H1 (cell line): ENCODE measurements around the gene SLC25A51. TPM values are rescaled to one million over a fixed set of nuclear protein-coding genes. Genes with fewer than 3 reads are reported as not detected.

Source experiments
- CTCF ChIA-PET: fragments of 300-600 bp; sonication (Branson Sonifier 250); formaldehyde crosslinking; loops from one replicate; lab custom pipeline; 2021; ENCODE audit not compliant: partially characterized antibody; lab: Charles Lee
- POLR2A ChIA-PET: fragments of 300-600 bp; sonication (Branson Sonifier 250); formaldehyde crosslinking; loops from one replicate; lab custom pipeline; 2021; ENCODE audit warnings: inconsistent platforms; ENCODE audit not compliant: partially characterized antibody; lab: Charles Lee
- DNase-seq, 2 experiments: peaks; one replicate each; pipeline versions ENCODE4 v3.0.0 to v3.0.0-alpha.2; 2010 to 2022; ENCODE audit warnings: low spot score in 2 of 2, low read depth in 1 of 2, mixed read lengths in 1 of 2
- FAIRE-seq: peaks from 2 replicates; lab custom pipeline; 2011; peaks lifted over from hg19 to GRCh38; lab: Jason Lieb, UNC
- H2AFZ ChIP-seq: 2 replicates; pipeline ENCODE4 v1.8.1; 2012; ENCODE audit warnings: low read length, inconsistent platforms
- H2AK5ac ChIP-seq: 2 replicates; pipeline ENCODE4 v1.6.1; 2013; ENCODE audit warnings: low read depth, low read length
- H2BK120ac ChIP-seq: replicated peaks from 2 replicates; pipeline ENCODE3; 2013; ENCODE audit warnings: low read depth, low read length, inconsistent platforms
- H2BK12ac ChIP-seq: 2 replicates; pipeline ENCODE4 v1.6.1; 2013; ENCODE audit warnings: low read depth, low read length
- H2BK15ac ChIP-seq: 2 replicates; pipeline ENCODE4 v1.6.1; 2013; ENCODE audit warnings: low read length
- H2BK20ac ChIP-seq: 2 replicates; pipeline ENCODE4 v1.6.1; 2013; ENCODE audit warnings: low read length
- H2BK5ac ChIP-seq: 2 replicates; pipeline ENCODE4 v1.6.1; 2013; ENCODE audit warnings: low read depth, low read length
- H3K14ac ChIP-seq: 2 replicates; pipeline ENCODE4 v1.6.1; 2013; ENCODE audit warnings: inconsistent platforms; ENCODE audit not compliant: insufficient read length
- H3K18ac ChIP-seq: 2 replicates; pipeline ENCODE4 v1.6.1; 2013; ENCODE audit warnings: low read length; ENCODE audit errors: extremely low read depth
- H3K23ac ChIP-seq: 2 replicates; pipeline ENCODE4 v1.6.1; 2013; ENCODE audit warnings: inconsistent platforms; ENCODE audit not compliant: insufficient read length
- H3K23me2 ChIP-seq: 2 replicates; pipeline ENCODE4 v1.6.1; 2013; ENCODE audit warnings: low read depth, low read length
- H3K27ac ChIP-seq: 2 replicates; pipeline ENCODE4 v1.6.1; 2011; ENCODE audit warnings: low read depth, low read length, inconsistent platforms
- H3K27me3 ChIP-seq, 4 experiments: replicated peaks in 1 of 4; 1 replicate in 1 of 4; 2 replicates in 3 of 4; pipeline versions ENCODE4 v1.6.1 to v1.8.1; 2011 to 2013; ENCODE audit warnings: low read length in 3 of 4, mild to moderate bottlenecking in 3 of 4, inconsistent platforms in 2 of 4, mixed read lengths in 2 of 4, moderate library complexity in 1 of 4; ENCODE audit not compliant: control insufficient read depth in 3 of 4, insufficient read depth in 3 of 4; ENCODE audit errors: extremely low read depth in 1 of 4
- H3K36me3 ChIP-seq, 4 experiments: 2 replicates each; pipeline versions ENCODE4 v1.6.1 to v1.8.1; 2011 to 2013; ENCODE audit warnings: mild to moderate bottlenecking in 4 of 4, low read length in 3 of 4, moderate library complexity in 2 of 4, control low read depth in 1 of 4, inconsistent platforms in 1 of 4; ENCODE audit not compliant: insufficient read depth in 4 of 4, control insufficient read depth in 2 of 4
- H3K4ac ChIP-seq: replicated peaks from 2 replicates; pipeline ENCODE3; 2013; ENCODE audit warnings: low read length, low read depth, mixed read lengths, inconsistent platforms; ENCODE audit not compliant: insufficient read length
- H3K4me1 ChIP-seq, 4 experiments: replicated peaks in 1 of 4; 1 replicate in 1 of 4; 2 replicates in 3 of 4; pipeline versions ENCODE4 v1.6.1 to v1.8.1; 2011 to 2013; ENCODE audit warnings: low read length in 3 of 4, inconsistent platforms in 2 of 4, mixed read lengths in 1 of 4; ENCODE audit not compliant: insufficient read depth in 4 of 4, control insufficient read depth in 3 of 4
- H3K4me2 ChIP-seq, 2 experiments: 2 replicates each; pipeline versions ENCODE4 v1.6.1 to v1.8.1; 2011 to 2013; ENCODE audit warnings: low read depth in 2 of 2, low read length in 2 of 2, control low read depth in 1 of 2, inconsistent platforms in 1 of 2, mild to moderate bottlenecking in 1 of 2; ENCODE audit not compliant: insufficient read depth in 1 of 2
- H3K4me3 ChIP-seq, 4 experiments: fragments of 200-600, 300-600 bp in 1 of 4; sonication (generic), shearing (Covaris generic), sonication (Bioruptor Twin) in 1 of 4; 2 replicates each; pipeline versions ENCODE4 v1.5.1 to v1.8.1; 2011 to 2016; ENCODE audit warnings: low read length in 4 of 4, low read depth in 3 of 4, control low read depth in 2 of 4, inconsistent platforms in 2 of 4, mild to moderate bottlenecking in 2 of 4, mixed read lengths in 1 of 4, moderate library complexity in 1 of 4; ENCODE audit not compliant: insufficient read depth in 2 of 4; ENCODE audit errors: extremely low read depth in 1 of 4
- H3K56ac ChIP-seq: replicated peaks from 2 replicates; pipeline ENCODE3; 2013; ENCODE audit warnings: low read depth, mild to moderate bottlenecking, mixed read lengths, low read length, inconsistent platforms; ENCODE audit not compliant: insufficient read length
- H3K79me1 ChIP-seq: 2 replicates; pipeline ENCODE4 v1.6.1; 2013; ENCODE audit warnings: low read depth, low read length, control low read depth
- H3K79me2 ChIP-seq, 2 experiments: 2 replicates each; pipeline versions ENCODE4 v1.6.1 to v1.8.1; 2012 to 2013; ENCODE audit warnings: low read length in 2 of 2, mild to moderate bottlenecking in 2 of 2, inconsistent platforms in 1 of 2; ENCODE audit not compliant: insufficient read depth in 2 of 2, control insufficient read depth in 1 of 2
- H3K9ac ChIP-seq, 4 experiments: replicated peaks in 1 of 4; 1 replicate in 1 of 4; 2 replicates in 3 of 4; pipeline versions ENCODE4 v1.6.1 to v1.8.1; 2011 to 2013; ENCODE audit warnings: low read depth in 3 of 4, low read length in 3 of 4, control low read depth in 2 of 4, mild to moderate bottlenecking in 2 of 4, moderate library complexity in 2 of 4, inconsistent platforms in 1 of 4; ENCODE audit errors: extremely low read depth in 1 of 4
- H3K9me3 ChIP-seq, 2 experiments: 2 replicates each; pipeline versions ENCODE4 v1.6.1 to v1.8.1; 2012 to 2013; ENCODE audit warnings: mild to moderate bottlenecking in 2 of 2, moderate library complexity in 2 of 2, control low read depth in 1 of 2, inconsistent platforms in 1 of 2, low read depth in 1 of 2, low read length in 1 of 2, mixed read lengths in 1 of 2; ENCODE audit not compliant: insufficient read depth in 2 of 2
- H4K20me1 ChIP-seq, 2 experiments: replicated peaks in 1 of 2; 2 replicates each; pipeline versions ENCODE3 to v1.8.1; 2011 to 2013; ENCODE audit warnings: inconsistent platforms in 2 of 2, low read length in 2 of 2, mild to moderate bottlenecking in 1 of 2; ENCODE audit not compliant: insufficient read depth in 2 of 2, control insufficient read depth in 1 of 2
- H4K5ac ChIP-seq: 2 replicates; pipeline ENCODE4 v1.6.1; 2013; ENCODE audit warnings: low read length, low read depth, mixed read lengths, inconsistent platforms; ENCODE audit not compliant: insufficient read length
- H4K8ac ChIP-seq: 2 replicates; pipeline ENCODE4 v1.8.0; 2013; ENCODE audit warnings: mild to moderate bottlenecking, moderate library complexity, low read length, inconsistent platforms; ENCODE audit not compliant: insufficient read depth; ENCODE audit errors: extremely low read depth
- H4K91ac ChIP-seq: replicated peaks from 2 replicates; pipeline ENCODE3; 2013; ENCODE audit warnings: low read length, mixed read lengths, inconsistent platforms; ENCODE audit not compliant: insufficient read length
- RBBP5 ChIP-seq: IDR thresholded peaks from 2 replicates; pipeline ENCODE4 v1.7.1; 2012; ENCODE audit warnings: low read depth, mild to moderate bottlenecking, inconsistent platforms, low read length, moderate library complexity, borderline replicate concordance
- SIRT6 ChIP-seq: IDR thresholded peaks from one replicate; pipeline ENCODE4 v1.7.1; 2012; ENCODE audit warnings: low read length, inconsistent platforms
- SUZ12 ChIP-seq: fragments of 200-600 bp; sonication (generic); IDR thresholded peaks from 2 replicates; pipeline ENCODE4 v1.6.1; 2012; ENCODE audit warnings: mild to moderate bottlenecking, inconsistent platforms, low read length, moderate library complexity, mixed read lengths
- YY1 ChIP-seq: IDR thresholded peaks from 2 replicates; pipeline ENCODE4 v1.6.1; 2011; ENCODE audit warnings: low read depth, mild to moderate bottlenecking, low read length
- WGBS, 2 experiments: shearing (Covaris generic) in 1 of 2; methylation state at CpG; one replicate each; pipeline versions ENCODE4 v1.1.6 to v1.1.7; 2013 to 2015; ENCODE audit warnings: low lambda C conversion rate in 2 of 2, mixed read lengths in 2 of 2, inconsistent platforms in 1 of 2, low coverage in 1 of 2, missing lambda C conversion rate in 1 of 2; ENCODE audit not compliant: insufficient replicate concordance in 2 of 2, insufficient coverage in 1 of 2, insufficient read length in 1 of 2; ENCODE audit errors: extremely low coverage in 1 of 2, missing lambda C conversion rate in 1 of 2; 5-methylcytosine and 5-hydroxymethylcytosine counted together
- polyA plus RNA-seq, 7 experiments: library from polyadenylated mRNA; depleted of rRNA in 3 of 7; stranded (reverse) in 5 of 7; unstranded in 2 of 7; fragments of >200 nt in 5 of 7; fragments of 200-250 nt in 2 of 7; gene quantifications; 1 replicate in 5 of 7; 2 replicates in 1 of 7; 4 replicates in 1 of 7; pipeline versions ENCODE4 v1.2.1 to v1.2.3, GENCODE V29; 2011 to 2013; ENCODE audit warnings: missing spikeins in 2 of 7, mixed read lengths in 2 of 7
- total RNA-seq: library from RNA; stranded (reverse); fragmentation: NEBNext Ultra II Directional; extraction: Animal tissue kit (Norgen Biotek cat#: 25700); gene quantifications from 2 replicates; pipeline ENCODE4 v1.2.1, GENCODE V29; 2021

Gene SLC25A51
- total and polyA plus RNA-seq, 2 of the 8 experiments (the other 6 are each of a cell fraction or from before 2014, with no cell fraction given), result 8.0 to 14.5 TPM

DNA sequence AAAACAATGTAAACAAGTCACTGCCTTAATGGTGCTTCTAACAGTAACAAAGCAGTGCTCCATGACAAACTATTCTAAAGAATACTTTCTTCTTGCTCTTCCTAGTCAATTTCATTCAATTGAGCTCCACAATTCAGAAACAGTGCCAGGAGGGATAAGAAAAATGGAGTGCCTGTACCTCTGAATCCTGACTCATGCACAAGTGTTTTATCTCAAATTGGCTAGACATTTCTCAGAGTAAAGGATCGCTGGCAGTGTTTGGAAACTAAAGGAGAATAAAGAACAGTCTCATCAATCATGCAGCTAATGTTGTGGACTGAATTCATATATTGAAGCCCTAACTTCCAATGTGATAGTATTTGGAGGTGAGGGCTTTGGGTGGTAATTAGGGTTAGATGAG lies 27.6 kb downstream of the SLC25A51 start:
- Histone ChIP-seq H3K4me3 (no peak overlapping the region), H2BK120ac (no peak overlapping the region), H2BK5ac (no peak overlapping the region)
- TF ChIP-seq YY1, result no peak
- TF ChIP-seq RBBP5, result no peak
- no peak for TF ChIP-seq SUZ12
- TF ChIP-seq SIRT6, result no peak
- TF ChIP-seq, all 59 proteins: peak for 0
- no peak overlapping the region for H2BK15ac ChIP-seq
- POLR2A ChIA-PET, result no interaction called here
- H3K56ac ChIP-seq, result no peak overlapping the region
- H3K18ac ChIP-seq, result no peak overlapping the region
- no peaks in the 10 kb centered on the region for H3K23me2 ChIP-seq
- DNase-seq, result no peak
- no peak overlapping the region for H3K27ac ChIP-seq
- no peak overlapping the region for H2BK12ac ChIP-seq
- H3K79me1 ChIP-seq, result no peaks in the 10 kb centered on the region
- no peaks in the 10 kb centered on the region for H4K20me1 ChIP-seq
- no peak overlapping the region for H3K4ac ChIP-seq
- no peaks in the 10 kb centered on the region for H3K27me3 ChIP-seq
- no peak for FAIRE-seq
- no peak overlapping the region for H3K14ac ChIP-seq
- H2AK5ac ChIP-seq, result no peak overlapping the region
- no peak overlapping the region for H3K4me2 ChIP-seq
- H4K5ac ChIP-seq, result no peak overlapping the region
- 79% methylated on average over 1 of the region's 1 CpG; no CpG with 5 or more reads in 1 of the 2 experiments for WGBS, 2 experiments
- CTCF ChIA-PET, result no interaction called here
- peaks cover 9 to 10% of the 10 kb centered on the region in 2 experiments for H3K9me3 ChIP-seq
- no peak overlapping the region for H3K23ac ChIP-seq
- H4K91ac ChIP-seq, result no peak overlapping the region
- H3K4me1 ChIP-seq, result no peaks in the 10 kb centered on the region
- H3K36me3 ChIP-seq, result peaks cover 0 to 5% (median 0%) of the 10 kb centered on the region in 4 experiments; a peak in 1 of 8 replicates
- no peak overlapping the region for H2BK20ac ChIP-seq
- H3K79me2 ChIP-seq, result no peaks in the 10 kb centered on the region
- no peak overlapping the region for H2AFZ ChIP-seq
- H4K8ac ChIP-seq, result no peak overlapping the region
- H3K9ac ChIP-seq, result no peak overlapping the region
